ENCODE results near the gene SLIT1.

Gene SLIT1

GRCh38 chr10:97063271-97063982 lies 122.3 kb downstream of the SLIT1 start:
- no peak for DNase-seq (ENCODE audit: low spot score)

DNA sequence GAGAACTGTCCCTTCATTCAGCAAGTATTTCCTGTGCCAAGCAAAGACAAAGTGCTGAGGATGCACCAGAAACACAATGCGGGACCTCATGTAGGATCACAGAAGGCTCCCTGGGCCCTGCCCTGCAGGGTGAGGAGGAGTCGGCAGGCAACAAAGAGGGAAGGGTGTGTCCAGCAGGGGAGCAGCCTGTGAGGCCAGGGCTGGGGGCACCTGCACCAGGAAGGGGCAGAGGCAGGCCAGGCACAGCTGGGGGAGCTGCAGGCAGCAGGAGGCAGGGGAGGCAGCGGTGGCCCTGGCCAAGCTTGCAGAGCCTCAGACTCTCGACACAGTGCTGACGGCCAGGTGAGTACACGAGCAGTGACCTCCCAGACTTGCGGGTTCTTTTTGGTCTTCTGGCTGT lies 123.3 kb downstream of the SLIT1 start:
- no peak for DNase-seq (ENCODE audit: low spot score)

GRCh38 chr10:97062046-97062445 lies 123.7 kb downstream of the SLIT1 start:
- DNase-seq (ENCODE audit: low spot score) = no peak

GRCh38 chr10:97061423-97061822 lies 124.3 kb downstream of the SLIT1 start:
- no peak for DNase-seq (ENCODE audit: low spot score)

GRCh38 chr10:97060441-97061084 lies 125.2 kb downstream of the SLIT1 start:
- no peak for DNase-seq (ENCODE audit: low spot score)

DNA sequence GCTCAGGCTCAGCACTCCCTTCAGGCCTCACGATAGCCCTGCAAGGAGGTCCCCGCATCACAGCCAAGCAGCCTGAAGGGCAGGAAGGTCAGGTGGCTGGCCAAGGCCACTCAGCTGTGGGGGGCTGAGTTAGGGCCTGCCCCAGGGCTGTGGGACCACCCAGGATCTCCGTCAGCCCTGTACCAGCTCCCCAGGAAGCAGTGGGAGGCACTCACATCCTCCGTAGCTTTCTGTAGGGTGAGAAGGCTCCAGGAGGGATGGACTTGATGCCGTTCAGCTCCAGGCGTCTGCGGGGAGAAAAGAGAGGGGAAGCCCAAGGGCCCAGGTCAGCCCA lies 125.9 kb downstream of the SLIT1 start:
- no peak for DNase-seq (ENCODE audit: low spot score)

DNA sequence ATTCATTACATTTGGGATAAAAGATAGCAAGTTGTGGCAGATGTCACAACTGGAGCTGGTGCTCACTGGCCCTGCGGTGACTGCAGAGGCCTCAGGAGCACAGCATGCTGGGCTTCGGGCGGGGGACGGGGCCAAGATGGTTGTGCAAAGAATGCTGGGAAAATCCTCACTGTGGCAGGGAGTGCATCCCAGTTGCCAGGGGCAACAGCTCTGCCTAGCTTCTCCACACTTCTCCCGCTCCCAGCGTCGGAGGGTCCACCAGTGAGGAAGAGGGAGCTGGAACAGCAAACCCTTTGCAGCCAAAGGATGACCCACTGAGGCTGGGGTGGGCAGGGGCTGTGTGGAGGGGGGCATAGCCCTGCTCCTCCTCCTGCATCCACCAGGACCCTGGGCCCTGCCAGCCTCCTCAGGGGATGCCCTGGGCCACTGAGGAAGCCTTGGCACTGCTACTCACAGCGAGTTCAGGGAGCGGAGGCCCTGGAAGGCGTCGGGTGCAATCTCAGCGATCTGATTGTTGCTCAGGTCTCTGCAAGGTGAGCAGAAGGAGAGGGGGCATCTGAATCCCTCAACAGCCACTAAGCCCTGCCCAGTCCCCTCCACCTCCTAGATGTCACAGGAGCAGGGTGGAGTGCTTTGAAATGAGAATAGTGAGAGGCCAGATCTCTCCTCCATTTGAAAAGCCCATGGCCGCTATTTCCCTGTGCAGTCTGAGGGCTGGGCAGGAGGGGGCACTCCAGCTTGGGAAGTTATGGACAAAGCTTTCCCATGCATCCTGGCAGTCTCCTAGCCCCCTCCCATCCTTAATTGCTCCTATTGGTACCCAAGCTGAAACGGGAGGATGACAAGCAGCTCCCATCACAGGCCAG lies 126.5 kb downstream of the SLIT1 start:
- DNase-seq (ENCODE audit: low spot score) = no peak

- no peak for DNase-seq (ENCODE audit: low spot score)
These were observed 127.2 kb downstream of the SLIT1 start for GRCh38 chr10:97058521-97058920.

- DNase-seq (ENCODE audit: low spot score) = no peak
These were observed 128.1 kb downstream of the SLIT1 start for GRCh38 chr10:97057491-97058235.

DNA sequence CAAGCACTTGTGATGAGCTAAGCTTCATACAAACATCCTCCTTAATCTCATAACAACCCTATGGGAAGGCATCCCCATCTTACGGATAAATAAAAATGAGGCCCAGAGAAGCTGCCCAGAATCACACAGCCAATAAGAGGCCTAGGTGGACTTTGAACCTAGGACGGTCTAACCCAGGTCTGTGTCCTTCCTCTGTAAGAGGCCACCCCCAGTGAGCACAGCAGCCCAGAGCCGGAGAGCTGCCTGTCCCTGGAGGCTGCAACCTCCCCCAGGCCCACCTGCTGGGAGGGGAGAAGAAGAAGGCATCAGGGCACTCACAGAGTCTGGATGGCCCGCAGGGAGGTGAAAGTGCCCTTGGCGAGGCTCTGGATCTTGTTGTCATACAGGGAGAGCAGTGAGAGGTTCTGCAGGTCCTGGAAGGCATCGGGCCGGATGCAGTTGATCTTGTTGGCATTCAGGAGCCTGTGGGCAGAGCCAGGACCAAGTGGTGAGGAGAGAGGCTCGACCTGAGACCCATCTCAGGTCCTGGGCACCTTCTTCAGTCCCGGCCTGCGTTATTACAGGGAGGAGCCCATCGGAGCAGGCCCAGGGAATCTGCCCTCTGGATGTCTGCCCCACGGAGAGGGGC lies 129.6 kb downstream of the SLIT1 start:
- no peak for DNase-seq (ENCODE audit: low spot score)

GRCh38 chr10:97053276-97053675 lies 132.5 kb downstream of the SLIT1 start:
- DNase-seq (ENCODE audit: low spot score) = no peak

DNA sequence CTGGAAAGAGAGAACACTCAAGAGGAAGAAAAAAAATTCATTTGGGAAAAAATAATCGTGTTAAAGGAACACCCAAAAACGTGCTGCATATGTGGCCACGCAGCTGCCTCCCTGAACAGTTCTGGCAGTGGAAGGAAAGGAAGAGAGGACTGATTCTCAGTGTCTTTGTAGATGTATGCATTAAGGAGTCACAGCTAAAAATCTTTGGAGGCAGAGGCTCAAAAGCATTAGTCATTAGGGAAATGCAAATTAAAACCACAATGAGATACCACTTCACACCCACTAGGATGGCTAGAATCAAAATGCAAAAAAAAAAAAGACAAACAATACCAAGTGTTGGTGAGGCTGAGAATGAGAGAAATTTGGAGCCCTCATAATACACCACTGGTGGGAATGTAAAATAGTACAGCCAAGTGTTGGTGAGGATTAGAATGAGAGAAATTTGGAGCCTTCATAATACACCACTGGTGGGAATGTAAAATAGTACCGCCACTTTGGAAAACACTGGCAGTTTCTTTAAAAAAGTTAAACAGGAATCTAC lies 134.7 kb downstream of the SLIT1 start:
- no peak for DNase-seq (ENCODE audit: low spot score)

DNA sequence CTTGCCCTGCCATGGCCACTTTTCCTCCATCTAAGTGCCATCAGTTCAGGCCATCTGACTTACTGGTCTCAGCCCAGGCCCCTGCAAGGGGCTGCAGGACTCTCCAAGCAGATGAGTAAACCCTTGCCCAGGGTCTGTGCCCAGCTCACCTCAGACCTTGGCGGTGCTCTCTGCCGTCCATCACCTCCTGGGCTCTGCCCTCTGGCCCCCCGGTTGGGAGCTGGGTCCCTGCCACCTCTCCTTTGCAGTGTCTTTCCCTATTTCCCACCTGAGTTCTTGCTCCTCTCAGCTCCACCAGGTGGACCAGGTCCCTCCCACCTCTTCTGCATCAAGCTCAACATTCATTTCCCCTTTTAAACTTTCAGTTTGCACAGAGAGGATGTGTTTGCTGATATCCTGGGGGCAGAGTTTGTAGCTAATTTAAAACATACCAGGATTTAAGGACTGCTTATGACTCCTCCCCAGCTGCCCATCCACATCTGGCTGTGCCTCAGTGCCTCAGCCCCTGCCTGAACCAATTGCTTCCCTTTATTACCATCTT lies 135.5 kb downstream of the SLIT1 start:
- no peak for DNase-seq (ENCODE audit: low spot score)

- DNase-seq (ENCODE audit: low spot score) = no peak
These were observed 136.1 kb downstream of the SLIT1 start for GRCh38 chr10:97049670-97050069.

GRCh38 chr10:97048649-97049427 lies 136.9 kb downstream of the SLIT1 start:
- no peak for DNase-seq (ENCODE audit: low spot score)

- no peak for DNase-seq (ENCODE audit: low spot score)
These were observed 138.0 kb downstream of the SLIT1 start for GRCh38 chr10:97047788-97048187.

DNA sequence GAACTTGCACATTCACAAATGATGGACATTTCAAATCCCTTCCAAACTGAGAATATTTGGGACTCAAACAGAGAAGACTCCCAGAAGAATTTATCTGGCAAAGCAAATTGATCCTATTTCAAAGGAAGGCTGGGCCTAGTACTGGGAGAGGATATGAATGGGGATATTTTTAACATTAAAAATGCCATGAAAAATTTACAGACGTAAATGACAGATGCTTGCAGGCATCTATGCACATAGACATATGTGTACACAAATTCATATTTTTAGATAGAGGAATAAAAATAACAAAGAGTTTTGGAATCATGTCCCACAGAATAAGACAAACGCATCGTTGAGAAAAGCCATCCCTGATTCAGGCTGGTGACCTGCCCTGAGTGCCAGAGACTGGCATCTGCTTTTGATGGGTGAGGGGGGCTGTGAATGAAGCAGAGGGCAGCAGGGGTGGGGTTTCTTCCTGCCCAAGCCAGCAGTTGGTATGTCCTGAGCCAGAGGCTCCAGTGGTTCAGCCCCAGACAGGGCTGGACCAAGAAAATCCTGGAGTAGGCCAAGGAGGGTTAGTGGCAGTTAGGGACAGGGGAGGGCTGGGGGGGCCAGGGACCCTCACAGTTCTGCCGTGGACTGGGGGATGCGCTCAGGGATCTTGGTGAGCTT lies 138.5 kb downstream of the SLIT1 start:
- no peak for DNase-seq (ENCODE audit: low spot score)

GRCh38 chr10:97046456-97047082 lies 139.2 kb downstream of the SLIT1 start:
- DNase-seq (ENCODE audit: low spot score) = no peak

DNA sequence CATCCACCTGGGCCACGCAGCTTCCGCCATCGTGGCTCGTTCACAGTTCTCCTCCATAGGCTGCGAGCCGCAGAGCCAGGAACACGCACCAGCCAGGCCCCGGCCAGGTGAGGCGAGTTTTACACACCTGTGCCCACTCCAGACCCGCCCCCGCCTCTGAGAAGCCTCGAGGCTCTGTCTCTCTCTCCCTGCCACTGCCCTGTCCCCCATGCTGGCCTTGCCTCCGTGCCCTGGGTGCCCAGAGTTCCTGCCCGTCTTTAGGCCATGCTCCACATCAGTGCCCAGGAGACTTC lies 142.2 kb downstream of the SLIT1 start:
- no peak for DNase-seq (ENCODE audit: low spot score)
